H1 (cell line): ENCODE measurements around the gene ABCA9. TPM values are rescaled to one million over a fixed set of nuclear protein-coding genes. Genes with fewer than 3 reads are reported as not detected.

Experiments
- MAFK ChIP-seq: IDR thresholded peaks from 2 replicates; pipeline ENCODE4 v1.6.1; 2012; ENCODE audit warnings: low read depth, mild to moderate bottlenecking, improper control_type of control experiment, low read length
- POLR2A ChIP-seq, 2 experiments: IDR thresholded peaks; 1 replicate in 1 of 2; 2 replicates in 1 of 2; pipeline ENCODE4 v1.6.1; 2011; ENCODE audit warnings: low read depth in 2 of 2, low read length in 2 of 2, mild to moderate bottlenecking in 2 of 2; ENCODE audit errors: control extremely low read depth in 1 of 2
- SIX5 ChIP-seq: IDR thresholded peaks from 2 replicates; pipeline ENCODE4 v1.6.1; 2011; ENCODE audit warnings: mild to moderate bottlenecking, low read depth, low read length
- SRF ChIP-seq: IDR thresholded peaks from 2 replicates; pipeline ENCODE4 v1.6.1; 2011; ENCODE audit warnings: mild to moderate bottlenecking, low read depth, low read length, moderate library complexity
- ZNF274 ChIP-seq: IDR thresholded peaks from 2 replicates; pipeline ENCODE4 v1.7.0; 2012; ENCODE audit warnings: low read length, borderline replicate concordance; ENCODE audit errors: extremely low read depth
- polyA plus RNA-seq, 7 experiments: library from polyadenylated mRNA; depleted of rRNA in 3 of 7; stranded (reverse) in 5 of 7; unstranded in 2 of 7; fragments of >200 nt in 5 of 7; fragments of 200-250 nt in 2 of 7; gene quantifications; 1 replicate in 5 of 7; 2 replicates in 1 of 7; 4 replicates in 1 of 7; pipeline versions ENCODE4 v1.2.1 to v1.2.3, GENCODE V29; 2011 to 2013; ENCODE audit warnings: missing spikeins in 2 of 7, mixed read lengths in 2 of 7
- total RNA-seq: library from RNA; stranded (reverse); fragmentation: NEBNext Ultra II Directional; extraction: Animal tissue kit (Norgen Biotek cat#: 25700); gene quantifications from 2 replicates; pipeline ENCODE4 v1.2.1, GENCODE V29; 2021
- TF ChIP-seq, protein P1 (sequence below): fragments of 300-600 bp; sonication (generic); IDR thresholded peaks from 2 replicates; pipeline ENCODE4 v1.7.1; 2012; ENCODE audit warnings: low read length, moderate library complexity, mild to moderate bottlenecking, inconsistent platforms; ENCODE audit not compliant: insufficient replicate concordance

Gene ABCA9
- total and polyA plus RNA-seq, 2 of the 8 experiments (the other 6 are each of a cell fraction or from before 2014, with no cell fraction given): not detected

DNA sequence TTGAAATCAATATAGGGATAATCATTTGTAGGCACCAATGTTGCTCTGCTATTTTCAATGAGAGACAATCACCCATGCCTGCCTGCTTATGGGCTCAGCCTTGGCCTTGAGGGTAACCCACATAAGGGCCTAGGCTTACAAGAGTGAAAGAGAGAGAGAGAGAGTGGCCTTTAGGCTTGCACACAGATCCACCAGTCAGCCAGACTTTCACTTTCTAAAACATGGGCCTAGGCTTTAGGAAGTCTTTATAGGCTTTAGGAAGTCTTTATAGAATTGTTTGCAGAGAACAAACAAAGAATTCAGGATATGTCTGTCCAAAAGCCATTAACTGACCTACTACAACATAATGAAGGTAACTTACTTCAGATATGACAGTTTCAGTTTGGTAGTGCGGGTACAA, 3.4 kb downstream of the ABCA9 start (continued):
- TF ChIP-seq, protein P1, sequence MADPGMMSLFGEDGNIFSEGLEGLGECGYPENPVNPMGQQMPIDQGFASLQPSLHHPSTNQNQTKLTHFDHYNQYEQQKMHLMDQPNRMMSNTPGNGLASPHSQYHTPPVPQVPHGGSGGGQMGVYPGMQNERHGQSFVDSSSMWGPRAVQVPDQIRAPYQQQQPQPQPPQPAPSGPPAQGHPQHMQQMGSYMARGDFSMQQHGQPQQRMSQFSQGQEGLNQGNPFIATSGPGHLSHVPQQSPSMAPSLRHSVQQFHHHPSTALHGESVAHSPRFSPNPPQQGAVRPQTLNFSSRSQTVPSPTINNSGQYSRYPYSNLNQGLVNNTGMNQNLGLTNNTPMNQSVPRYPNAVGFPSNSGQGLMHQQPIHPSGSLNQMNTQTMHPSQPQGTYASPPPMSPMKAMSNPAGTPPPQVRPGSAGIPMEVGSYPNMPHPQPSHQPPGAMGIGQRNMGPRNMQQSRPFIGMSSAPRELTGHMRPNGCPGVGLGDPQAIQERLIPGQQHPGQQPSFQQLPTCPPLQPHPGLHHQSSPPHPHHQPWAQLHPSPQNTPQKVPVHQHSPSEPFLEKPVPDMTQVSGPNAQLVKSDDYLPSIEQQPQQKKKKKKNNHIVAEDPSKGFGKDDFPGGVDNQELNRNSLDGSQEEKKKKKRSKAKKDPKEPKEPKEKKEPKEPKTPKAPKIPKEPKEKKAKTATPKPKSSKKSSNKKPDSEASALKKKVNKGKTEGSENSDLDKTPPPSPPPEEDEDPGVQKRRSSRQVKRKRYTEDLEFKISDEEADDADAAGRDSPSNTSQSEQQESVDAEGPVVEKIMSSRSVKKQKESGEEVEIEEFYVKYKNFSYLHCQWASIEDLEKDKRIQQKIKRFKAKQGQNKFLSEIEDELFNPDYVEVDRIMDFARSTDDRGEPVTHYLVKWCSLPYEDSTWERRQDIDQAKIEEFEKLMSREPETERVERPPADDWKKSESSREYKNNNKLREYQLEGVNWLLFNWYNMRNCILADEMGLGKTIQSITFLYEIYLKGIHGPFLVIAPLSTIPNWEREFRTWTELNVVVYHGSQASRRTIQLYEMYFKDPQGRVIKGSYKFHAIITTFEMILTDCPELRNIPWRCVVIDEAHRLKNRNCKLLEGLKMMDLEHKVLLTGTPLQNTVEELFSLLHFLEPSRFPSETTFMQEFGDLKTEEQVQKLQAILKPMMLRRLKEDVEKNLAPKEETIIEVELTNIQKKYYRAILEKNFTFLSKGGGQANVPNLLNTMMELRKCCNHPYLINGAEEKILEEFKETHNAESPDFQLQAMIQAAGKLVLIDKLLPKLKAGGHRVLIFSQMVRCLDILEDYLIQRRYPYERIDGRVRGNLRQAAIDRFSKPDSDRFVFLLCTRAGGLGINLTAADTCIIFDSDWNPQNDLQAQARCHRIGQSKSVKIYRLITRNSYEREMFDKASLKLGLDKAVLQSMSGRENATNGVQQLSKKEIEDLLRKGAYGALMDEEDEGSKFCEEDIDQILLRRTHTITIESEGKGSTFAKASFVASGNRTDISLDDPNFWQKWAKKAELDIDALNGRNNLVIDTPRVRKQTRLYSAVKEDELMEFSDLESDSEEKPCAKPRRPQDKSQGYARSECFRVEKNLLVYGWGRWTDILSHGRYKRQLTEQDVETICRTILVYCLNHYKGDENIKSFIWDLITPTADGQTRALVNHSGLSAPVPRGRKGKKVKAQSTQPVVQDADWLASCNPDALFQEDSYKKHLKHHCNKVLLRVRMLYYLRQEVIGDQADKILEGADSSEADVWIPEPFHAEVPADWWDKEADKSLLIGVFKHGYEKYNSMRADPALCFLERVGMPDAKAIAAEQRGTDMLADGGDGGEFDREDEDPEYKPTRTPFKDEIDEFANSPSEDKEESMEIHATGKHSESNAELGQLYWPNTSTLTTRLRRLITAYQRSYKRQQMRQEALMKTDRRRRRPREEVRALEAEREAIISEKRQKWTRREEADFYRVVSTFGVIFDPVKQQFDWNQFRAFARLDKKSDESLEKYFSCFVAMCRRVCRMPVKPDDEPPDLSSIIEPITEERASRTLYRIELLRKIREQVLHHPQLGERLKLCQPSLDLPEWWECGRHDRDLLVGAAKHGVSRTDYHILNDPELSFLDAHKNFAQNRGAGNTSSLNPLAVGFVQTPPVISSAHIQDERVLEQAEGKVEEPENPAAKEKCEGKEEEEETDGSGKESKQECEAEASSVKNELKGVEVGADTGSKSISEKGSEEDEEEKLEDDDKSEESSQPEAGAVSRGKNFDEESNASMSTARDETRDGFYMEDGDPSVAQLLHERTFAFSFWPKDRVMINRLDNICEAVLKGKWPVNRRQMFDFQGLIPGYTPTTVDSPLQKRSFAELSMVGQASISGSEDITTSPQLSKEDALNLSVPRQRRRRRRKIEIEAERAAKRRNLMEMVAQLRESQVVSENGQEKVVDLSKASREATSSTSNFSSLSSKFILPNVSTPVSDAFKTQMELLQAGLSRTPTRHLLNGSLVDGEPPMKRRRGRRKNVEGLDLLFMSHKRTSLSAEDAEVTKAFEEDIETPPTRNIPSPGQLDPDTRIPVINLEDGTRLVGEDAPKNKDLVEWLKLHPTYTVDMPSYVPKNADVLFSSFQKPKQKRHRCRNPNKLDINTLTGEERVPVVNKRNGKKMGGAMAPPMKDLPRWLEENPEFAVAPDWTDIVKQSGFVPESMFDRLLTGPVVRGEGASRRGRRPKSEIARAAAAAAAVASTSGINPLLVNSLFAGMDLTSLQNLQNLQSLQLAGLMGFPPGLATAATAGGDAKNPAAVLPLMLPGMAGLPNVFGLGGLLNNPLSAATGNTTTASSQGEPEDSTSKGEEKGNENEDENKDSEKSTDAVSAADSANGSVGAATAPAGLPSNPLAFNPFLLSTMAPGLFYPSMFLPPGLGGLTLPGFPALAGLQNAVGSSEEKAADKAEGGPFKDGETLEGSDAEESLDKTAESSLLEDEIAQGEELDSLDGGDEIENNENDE: no peak
- no peak for TF ChIP-seq MAFK
- TF ChIP-seq ZNF274: no peak
- TF ChIP-seq POLR2A (IDR thresholded peaks at IDR 0.05; ENCODE audit: control extremely low read depth in 1 of 2, low read depth in 2 of 2, low read length in 2 of 2): no peak
- no peak for TF ChIP-seq SIX5
- no peak for TF ChIP-seq SRF
